Measurements from ENCODE around the gene L3HYPDH. TPM values are rescaled to one million over a fixed set of nuclear protein-coding genes. Genes with fewer than 3 reads are reported as not detected.

Gene L3HYPDH
- total and polyA plus RNA-seq, 2 donors (not counting 3 experiments of a cell fraction or from before 2014, with no cell fraction given), result 26.2 to 30.2 TPM

DNA sequence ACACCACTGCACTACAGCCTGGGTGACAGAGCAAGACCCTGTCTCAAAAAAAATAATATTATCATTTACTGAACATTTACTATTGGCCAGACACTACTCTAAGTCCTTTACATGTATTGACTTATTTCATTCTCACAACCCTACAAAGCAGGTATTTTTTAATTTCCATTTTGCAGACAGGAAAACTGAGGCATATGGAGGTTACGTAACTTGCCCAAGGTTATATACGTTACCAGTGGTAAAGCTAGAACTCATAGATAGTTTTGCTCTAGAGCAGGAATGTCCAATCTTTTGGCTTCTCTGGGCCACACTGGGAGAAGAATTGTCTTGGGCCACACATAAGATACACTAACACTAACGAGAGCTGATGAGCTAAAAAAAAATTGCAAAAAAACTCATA is 5.7 kb downstream of the L3HYPDH start:
- dilution Hi-C loops (cut with MboI; ENCODE audit: extremely low pct_ligation_motif_present, low sequenced_read_pairs) (no loop called here), intact Hi-C loops (cut with micrococcal nuclease) (no loop called here)
- Histone ChIP-seq H3K4me3 (replicated peaks in 1 of 3; ENCODE audit: insufficient read depth in 1 of 3, low read depth in 1 of 3, low read length in 3 of 3) (no peak overlapping the region), H3K9me3 (replicated peaks; ENCODE audit: control insufficient read depth, insufficient read depth, low read length) (no peaks in the 10 kb centered on the region), H3K36me3 (ENCODE audit: control insufficient read depth in 2 of 2, extremely low read depth in 1 of 2, insufficient read depth in 2 of 2, low read length in 2 of 2) (peaks cover 2 to 23% of the 10 kb centered on the region in 2 experiments), H3K4me1 (ENCODE audit: control insufficient read depth, extremely low read depth, insufficient read depth, low read length) (peaks cover 20% of the 10 kb centered on the region), H2AFZ (ENCODE audit: low read depth, low read length) (no peak overlapping the region), H4K20me1 (replicated peaks; ENCODE audit: control insufficient read depth, extremely low read depth, insufficient read depth, low read length) (no peaks in the 10 kb centered on the region), H3K27me3 (ENCODE audit: control insufficient read depth in 2 of 2, insufficient read depth in 2 of 2, low read length in 2 of 2) (no peaks in the 10 kb centered on the region), H3K9ac (replicated peaks; ENCODE audit: extremely low read depth, insufficient read depth, low read length) (no peak overlapping the region), H3K4me2 (ENCODE audit: insufficient read depth, low read length) (no peak overlapping the region), H3K79me2 (ENCODE audit: control insufficient read depth, insufficient read depth, low read length) (peaks cover 48% of the 10 kb centered on the region), H3K9me1 (replicated peaks; ENCODE audit: control insufficient read depth, extremely low read depth, insufficient read depth, low read length) (no peaks in the 10 kb centered on the region), H3K27ac (ENCODE audit: insufficient read depth, low read depth, low read length) (no peak overlapping the region)
- no peak for FAIRE-seq
- no peak for TF ChIP-seq POLR2A (IDR thresholded peaks at IDR 0.05; ENCODE audit: low read depth, low read length)
- no peak for TF ChIP-seq FOS (IDR thresholded peaks at IDR 0.05; ENCODE audit: borderline replicate concordance, insufficient read depth, low read length)
- TF ChIP-seq MYC (IDR thresholded peaks at IDR 0.05; ENCODE audit: low read depth, low read length), result no peak
- no peak for TF ChIP-seq EZH2 (IDR thresholded peaks at IDR 0.05; ENCODE audit: borderline replicate concordance, low read depth, low read length, severe bottlenecking)
- TF ChIP-seq JUN (IDR thresholded peaks at IDR 0.05; ENCODE audit: borderline replicate concordance, insufficient read depth, insufficient read length, low read depth), result no peak
- TF ChIP-seq POLR2AphosphoS5 (IDR thresholded peaks at IDR 0.05; ENCODE audit: insufficient read depth, low read depth, low read length), result no peak
- TF ChIP-seq, protein P1, sequence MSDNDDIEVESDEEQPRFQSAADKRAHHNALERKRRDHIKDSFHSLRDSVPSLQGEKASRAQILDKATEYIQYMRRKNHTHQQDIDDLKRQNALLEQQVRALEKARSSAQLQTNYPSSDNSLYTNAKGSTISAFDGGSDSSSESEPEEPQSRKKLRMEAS (IDR thresholded peaks at IDR 0.05; ENCODE audit: insufficient read depth, insufficient read length), result no peak
- TF ChIP-seq GATA2 (IDR thresholded peaks at IDR 0.05; ENCODE audit: insufficient read depth, insufficient read length, low read depth, low read length), result no peak
- TF ChIP-seq CTCF (IDR thresholded peaks at IDR 0.05; ENCODE audit: extremely low read depth in 1 of 2, insufficient read depth in 1 of 2, low read depth in 1 of 2, low read length in 2 of 2), result no peak
- BruUV-seq (replicated peaks), result no TSS peak
- ChIA-PET CTCF (no interaction called here), POLR2A (no interaction called here)
- DNase-seq (ENCODE audit: low read depth, low spot score), result no peak

Measured in endothelial cell of umbilical vein (primary cell).